Nephron progenitor cell (in vitro differentiated cells): Measurements from ENCODE around the gene OR5K2.

Experiments
- DNase-seq: peaks from one replicate; pipeline ENCODE4 v3.0.0; 2021
- H3K27ac Mint-ChIP-seq: 2 replicates; pipeline ENCODE4 v1.8.0; 2021; ENCODE audit warnings: mild to moderate bottlenecking, moderate library complexity, mixed read lengths
- H3K27me3 Mint-ChIP-seq: 2 replicates; pipeline ENCODE4 v1.8.0; 2021; ENCODE audit warnings: mild to moderate bottlenecking, low read depth, mixed read lengths; ENCODE audit not compliant: poor library complexity
- H3K36me3 Mint-ChIP-seq: 2 replicates; pipeline ENCODE4 v1.8.0; 2021; ENCODE audit warnings: low read depth, mixed read lengths
- H3K4me1 Mint-ChIP-seq: 2 replicates; pipeline ENCODE4 v1.8.0; 2021; ENCODE audit warnings: mixed read lengths
- H3K4me3 Mint-ChIP-seq: 2 replicates; pipeline ENCODE4 v1.8.0; 2021; ENCODE audit warnings: mild to moderate bottlenecking, moderate library complexity, mixed read lengths
- H3K9me3 Mint-ChIP-seq: 2 replicates; pipeline ENCODE4 v1.8.0; 2021; ENCODE audit warnings: mild to moderate bottlenecking, moderate library complexity, mixed read lengths
- TF ChIP-seq, protein P1 (sequence below): fragments of 200-600 bp; sonication (generic); IDR thresholded peaks from 2 replicates; pipeline ENCODE4 v1.5.0; 2021; ENCODE audit warnings: antibody characterized with exemption

OR5K2 gene

GRCh38 chr3:98536456-98537017 lies 39.1 kb downstream of the OR5K2 start:
- TF ChIP-seq, protein P1, sequence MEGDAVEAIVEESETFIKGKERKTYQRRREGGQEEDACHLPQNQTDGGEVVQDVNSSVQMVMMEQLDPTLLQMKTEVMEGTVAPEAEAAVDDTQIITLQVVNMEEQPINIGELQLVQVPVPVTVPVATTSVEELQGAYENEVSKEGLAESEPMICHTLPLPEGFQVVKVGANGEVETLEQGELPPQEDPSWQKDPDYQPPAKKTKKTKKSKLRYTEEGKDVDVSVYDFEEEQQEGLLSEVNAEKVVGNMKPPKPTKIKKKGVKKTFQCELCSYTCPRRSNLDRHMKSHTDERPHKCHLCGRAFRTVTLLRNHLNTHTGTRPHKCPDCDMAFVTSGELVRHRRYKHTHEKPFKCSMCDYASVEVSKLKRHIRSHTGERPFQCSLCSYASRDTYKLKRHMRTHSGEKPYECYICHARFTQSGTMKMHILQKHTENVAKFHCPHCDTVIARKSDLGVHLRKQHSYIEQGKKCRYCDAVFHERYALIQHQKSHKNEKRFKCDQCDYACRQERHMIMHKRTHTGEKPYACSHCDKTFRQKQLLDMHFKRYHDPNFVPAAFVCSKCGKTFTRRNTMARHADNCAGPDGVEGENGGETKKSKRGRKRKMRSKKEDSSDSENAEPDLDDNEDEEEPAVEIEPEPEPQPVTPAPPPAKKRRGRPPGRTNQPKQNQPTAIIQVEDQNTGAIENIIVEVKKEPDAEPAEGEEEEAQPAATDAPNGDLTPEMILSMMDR: no peak
- Mint-ChIP-seq H3K4me1 (no peaks in the 10 kb centered on the region), H3K27me3 (no peaks in the 10 kb centered on the region), H3K9me3 (no peaks in the 10 kb centered on the region), H3K36me3 (no peaks in the 10 kb centered on the region), H3K27ac (no peak overlapping the region), H3K4me3 (no peak overlapping the region)
- no peak for DNase-seq

DNA sequence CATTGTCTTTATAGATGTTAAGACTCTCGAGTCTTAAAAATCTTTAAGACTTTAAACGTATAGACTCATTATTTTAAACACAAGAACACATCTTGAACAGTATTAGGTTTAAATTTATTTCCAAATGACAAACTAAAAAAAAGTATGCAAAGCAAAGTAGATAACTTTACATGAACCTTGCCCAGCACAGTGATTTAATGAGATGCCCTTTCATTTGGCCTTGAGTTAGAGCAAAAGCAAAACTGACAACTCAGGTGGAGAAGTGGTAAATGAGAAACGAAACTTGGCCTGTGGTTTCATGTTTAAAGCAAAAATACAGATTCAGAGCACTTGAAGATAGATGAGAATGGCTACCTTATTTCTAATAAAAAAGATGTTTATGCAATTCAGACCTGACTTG lies 42.9 kb downstream of the OR5K2 start:
- DNase-seq: no peak
- H3K36me3 Mint-ChIP-seq: no peaks in the 10 kb centered on the region
- no peaks in the 10 kb centered on the region for H3K4me1 Mint-ChIP-seq
- H3K4me3 Mint-ChIP-seq: no peak overlapping the region
- H3K9me3 Mint-ChIP-seq: no peaks in the 10 kb centered on the region
- H3K27me3 Mint-ChIP-seq: no peaks in the 10 kb centered on the region
- no peak overlapping the region for H3K27ac Mint-ChIP-seq
- TF ChIP-seq, protein P1: no peak

DNA sequence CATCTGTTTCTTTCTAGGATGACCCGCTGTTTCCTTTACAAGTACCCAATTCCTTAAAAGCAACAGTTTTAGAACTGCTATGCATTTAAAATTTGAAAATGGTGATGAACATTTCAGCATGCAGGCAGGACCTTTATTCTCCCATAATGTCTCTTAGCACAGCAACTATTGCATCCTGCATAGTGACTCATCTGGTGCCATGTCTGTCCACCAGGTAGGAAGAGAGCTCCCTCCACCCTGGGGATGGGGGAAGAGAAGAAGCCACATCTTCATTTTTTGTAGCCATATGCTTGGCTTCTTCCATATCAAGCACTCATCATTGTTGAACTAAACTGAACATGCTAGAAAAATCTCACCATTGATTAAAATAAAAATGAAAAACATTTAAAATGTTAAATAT lies 44.2 kb downstream of the OR5K2 start:
- DNase-seq: no peak
- Mint-ChIP-seq H3K4me3 (no peak overlapping the region), H3K27me3 (no peaks in the 10 kb centered on the region), H3K27ac (no peak overlapping the region), H3K36me3 (no peaks in the 10 kb centered on the region), H3K4me1 (no peaks in the 10 kb centered on the region), H3K9me3 (no peaks in the 10 kb centered on the region)
- TF ChIP-seq, protein P1: no peak

- H3K4me1 Mint-ChIP-seq: no peaks in the 10 kb centered on the region
- no peaks in the 10 kb centered on the region for H3K27me3 Mint-ChIP-seq
- H3K27ac Mint-ChIP-seq: no peak overlapping the region
- TF ChIP-seq, protein P1: no peak
- no peak for DNase-seq
- H3K9me3 Mint-ChIP-seq: no peaks in the 10 kb centered on the region
- H3K36me3 Mint-ChIP-seq: no peaks in the 10 kb centered on the region
- no peak overlapping the region for H3K4me3 Mint-ChIP-seq
These were observed 45.1 kb downstream of the OR5K2 start for GRCh38 chr3:98542623-98543022.

DNA sequence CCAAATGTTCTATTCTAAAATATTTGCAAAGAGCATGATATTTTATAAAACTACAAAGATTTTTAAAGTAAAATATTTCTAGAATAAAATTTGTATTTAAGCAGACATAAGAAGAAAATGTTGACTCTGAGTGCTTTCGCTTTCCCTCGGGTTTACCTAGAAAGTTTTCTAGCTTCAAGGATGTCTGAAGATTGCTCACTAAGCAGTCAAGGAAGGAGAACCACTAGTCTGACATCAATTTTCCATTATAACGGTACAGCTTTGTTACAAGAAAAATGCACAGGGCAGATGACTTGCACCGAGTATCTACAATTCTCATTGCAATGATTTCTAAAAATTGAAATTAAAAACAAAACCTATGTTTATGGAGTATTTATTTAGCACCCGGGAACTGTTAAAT lies 48.5 kb downstream of the OR5K2 start:
- H3K27ac Mint-ChIP-seq: no peak overlapping the region
- no peaks in the 10 kb centered on the region for H3K4me1 Mint-ChIP-seq
- peaks cover 4% of the 10 kb centered on the region for H3K27me3 Mint-ChIP-seq
- TF ChIP-seq, protein P1: no peak
- no peak for DNase-seq
- H3K9me3 Mint-ChIP-seq: no peaks in the 10 kb centered on the region
- no peak overlapping the region for H3K4me3 Mint-ChIP-seq
- no peaks in the 10 kb centered on the region for H3K36me3 Mint-ChIP-seq
